ENCODE data around the gene ZFHX2.

Gene ZFHX2

GRCh38 chr14:23548351-23549318 is 2.9 kb downstream of the ZFHX2 start:
- no peak for TF ChIP-seq CTCF (IDR thresholded peaks at IDR 0.05; ENCODE audit: low read depth, low read length)
- no peak for DNase-seq (ENCODE audit: extremely low read depth, low read depth)

- DNase-seq (ENCODE audit: extremely low read depth, low read depth), result no peak
- no peak for TF ChIP-seq CTCF (IDR thresholded peaks at IDR 0.05; ENCODE audit: low read depth, low read length)
Measured at GRCh38 chr14:23547924-23548323, 3.6 kb downstream of the ZFHX2 start.

- no peak for DNase-seq (ENCODE audit: extremely low read depth, low read depth)
- no peak for TF ChIP-seq CTCF (IDR thresholded peaks at IDR 0.05; ENCODE audit: low read depth, low read length)
Measured at GRCh38 chr14:23546450-23547035, 5.0 kb downstream of the ZFHX2 start.

- no peak for TF ChIP-seq CTCF (IDR thresholded peaks at IDR 0.05; ENCODE audit: low read depth, low read length)
- no peak for DNase-seq (ENCODE audit: extremely low read depth, low read depth)
Measured at GRCh38 chr14:23545740-23546365, 5.7 kb downstream of the ZFHX2 start.

GRCh38 chr14:23544511-23545447 is 6.8 kb downstream of the ZFHX2 start:
- no peak for TF ChIP-seq CTCF (IDR thresholded peaks at IDR 0.05; ENCODE audit: low read depth, low read length)
- no peak for DNase-seq (ENCODE audit: extremely low read depth, low read depth)

- TF ChIP-seq CTCF (IDR thresholded peaks at IDR 0.05; ENCODE audit: low read depth, low read length), result no peak
- DNase-seq (ENCODE audit: extremely low read depth, low read depth), result no peak
Measured at GRCh38 chr14:23543403-23543802, 8.2 kb downstream of the ZFHX2 start.

Data from AG09319 (cell line).